CD4-positive, alpha-beta T cell treated with Interleukin-17A for 4 hours (primary cell): ENCODE results near the gene HOXD11.

Source experiments
- DNase-seq: peaks from one replicate; pipeline ENCODE4 v3.0.0-alpha.2; 2020; ENCODE audit warnings: mixed read lengths

Gene HOXD11

DNA sequence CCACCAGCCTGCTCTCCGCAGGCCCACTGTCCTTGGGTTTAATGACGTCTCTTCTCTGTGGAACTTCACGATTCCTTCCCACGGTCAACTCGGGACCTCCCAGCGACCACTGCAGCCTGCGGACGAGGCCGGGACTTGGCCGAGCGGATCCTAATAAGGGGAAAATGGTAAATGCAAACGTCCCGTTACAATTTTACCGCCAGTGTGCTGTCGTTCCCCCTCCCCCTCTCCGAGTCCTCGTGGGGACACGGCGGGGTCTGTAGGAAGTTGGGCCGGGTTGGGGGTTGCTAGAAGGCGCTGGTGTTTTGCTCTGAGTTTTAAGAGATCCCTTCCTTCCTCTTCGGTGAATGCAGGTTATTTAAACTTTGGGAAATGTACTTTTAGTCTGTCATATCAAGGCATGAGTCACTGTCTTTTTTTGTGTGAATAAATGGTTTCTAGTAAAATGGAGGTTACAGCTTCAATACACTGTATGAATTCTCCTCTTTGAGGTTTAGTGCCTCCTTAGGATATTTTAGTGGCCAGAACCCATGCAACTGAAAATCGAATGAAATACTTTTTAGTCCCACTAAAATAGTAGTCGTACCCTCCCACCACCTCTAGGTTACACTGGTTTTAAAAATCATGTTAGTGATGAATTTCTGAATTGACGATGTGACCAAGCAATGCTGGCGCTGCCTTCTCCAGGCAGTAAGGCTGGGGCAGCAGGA lies 2.3 kb downstream of the HOXD11 start:
- DNase-seq = no peak

DNA sequence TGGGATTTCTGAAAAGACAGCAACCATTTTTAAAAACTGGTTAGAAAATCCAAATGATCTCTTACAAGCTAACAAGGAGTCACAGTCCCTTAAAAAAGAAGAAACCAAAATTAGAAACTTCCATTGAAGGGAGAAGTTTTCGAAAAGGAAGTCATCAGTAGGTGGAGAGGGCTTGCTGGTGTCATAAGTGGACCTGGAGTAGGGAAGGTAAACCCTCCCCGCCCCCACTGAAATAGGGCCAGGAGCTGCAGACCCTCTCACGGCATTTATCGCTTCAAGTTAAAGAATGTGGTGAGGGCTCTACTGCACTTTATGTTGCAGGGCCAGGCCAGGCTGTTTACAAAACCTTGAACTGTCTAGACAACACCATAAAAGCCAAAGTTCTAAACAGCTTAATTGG lies 2.9 kb downstream of the HOXD11 start:
- DNase-seq = no peak

GRCh38 chr2:176110415-176111308 lies 3.6 kb downstream of the HOXD11 start:
- no peak for DNase-seq

- no peak for DNase-seq
Measured at GRCh38 chr2:176111309-176111663, 4.2 kb downstream of the HOXD11 start.

- no peak for DNase-seq
Measured at GRCh38 chr2:176111846-176112374, 4.8 kb downstream of the HOXD11 start.

GRCh38 chr2:176112375-176113302 lies 5.6 kb downstream of the HOXD11 start:
- DNase-seq = no peak

DNA sequence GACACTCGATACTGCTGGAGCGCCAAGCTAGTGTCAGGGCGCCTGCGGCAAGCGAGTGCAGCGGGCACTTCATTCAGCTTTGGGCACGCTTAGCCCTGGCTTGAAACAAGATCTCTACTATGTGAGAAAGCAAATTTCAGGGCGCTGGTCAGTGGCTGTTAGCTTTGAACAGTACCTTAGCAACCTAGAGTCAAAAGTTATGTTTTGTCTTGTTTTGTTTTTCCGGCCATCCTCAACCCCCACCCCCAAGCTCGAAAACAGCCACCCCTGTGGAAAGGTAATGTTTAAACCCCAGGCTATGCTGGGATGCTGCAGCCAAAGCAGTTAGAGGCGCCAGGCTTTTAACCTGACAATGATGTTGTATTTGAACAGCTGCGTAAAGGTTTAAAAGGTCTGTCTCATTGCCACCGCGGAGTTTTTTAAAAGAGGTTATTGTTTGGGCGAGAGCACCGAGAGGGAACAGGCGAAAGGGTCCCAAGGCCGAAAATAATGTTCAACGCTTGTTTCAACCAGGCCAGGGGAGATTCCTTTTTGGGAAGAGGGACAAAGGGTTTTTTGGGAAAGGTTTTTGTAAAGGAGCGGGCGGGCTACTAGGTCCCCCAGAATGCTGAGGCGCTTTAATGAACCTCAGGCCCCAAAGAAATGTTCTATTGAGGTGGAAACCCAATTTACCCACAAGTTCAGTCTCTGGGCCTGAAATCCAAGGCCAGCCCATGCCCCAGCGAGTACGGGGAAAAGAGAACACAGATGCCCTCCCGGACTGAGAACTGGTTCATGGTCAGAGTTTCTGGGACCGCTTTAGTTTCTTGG lies 7.2 kb downstream of the HOXD11 start:
- no peak for DNase-seq

DNA sequence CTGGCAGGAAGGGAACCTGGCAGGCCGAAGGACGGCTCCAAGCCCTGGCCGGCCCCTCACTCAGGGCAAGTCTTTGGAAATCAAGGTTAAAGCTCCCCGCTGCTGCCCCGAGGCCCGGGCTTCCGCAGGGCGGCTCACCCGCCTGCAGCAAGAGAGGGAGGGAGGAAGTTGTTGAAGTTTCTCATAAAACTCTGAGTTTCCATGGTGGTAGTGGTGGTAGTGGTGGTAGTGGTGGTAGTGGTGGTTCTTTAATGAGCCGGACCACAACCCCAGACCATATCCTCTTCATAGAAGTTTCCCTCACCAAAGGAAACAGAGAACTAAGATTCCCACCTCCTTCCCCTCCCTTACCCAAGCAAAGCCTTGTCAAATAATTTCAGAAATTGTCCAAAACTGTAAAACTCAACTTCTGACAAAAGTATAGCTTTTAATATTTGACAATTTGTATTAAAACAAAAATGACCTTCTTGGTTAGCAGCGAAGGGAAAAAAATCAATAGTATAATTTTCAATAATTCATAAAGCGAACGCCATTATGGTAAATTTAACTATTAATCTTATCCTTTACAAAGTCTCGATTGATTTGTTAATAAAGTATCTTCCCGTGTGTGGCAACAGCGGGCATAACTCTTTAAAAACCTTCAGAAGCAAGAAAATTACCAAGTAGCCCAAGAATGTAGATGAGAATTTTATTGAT lies 8.0 kb downstream of the HOXD11 start:
- no peak for DNase-seq

DNA sequence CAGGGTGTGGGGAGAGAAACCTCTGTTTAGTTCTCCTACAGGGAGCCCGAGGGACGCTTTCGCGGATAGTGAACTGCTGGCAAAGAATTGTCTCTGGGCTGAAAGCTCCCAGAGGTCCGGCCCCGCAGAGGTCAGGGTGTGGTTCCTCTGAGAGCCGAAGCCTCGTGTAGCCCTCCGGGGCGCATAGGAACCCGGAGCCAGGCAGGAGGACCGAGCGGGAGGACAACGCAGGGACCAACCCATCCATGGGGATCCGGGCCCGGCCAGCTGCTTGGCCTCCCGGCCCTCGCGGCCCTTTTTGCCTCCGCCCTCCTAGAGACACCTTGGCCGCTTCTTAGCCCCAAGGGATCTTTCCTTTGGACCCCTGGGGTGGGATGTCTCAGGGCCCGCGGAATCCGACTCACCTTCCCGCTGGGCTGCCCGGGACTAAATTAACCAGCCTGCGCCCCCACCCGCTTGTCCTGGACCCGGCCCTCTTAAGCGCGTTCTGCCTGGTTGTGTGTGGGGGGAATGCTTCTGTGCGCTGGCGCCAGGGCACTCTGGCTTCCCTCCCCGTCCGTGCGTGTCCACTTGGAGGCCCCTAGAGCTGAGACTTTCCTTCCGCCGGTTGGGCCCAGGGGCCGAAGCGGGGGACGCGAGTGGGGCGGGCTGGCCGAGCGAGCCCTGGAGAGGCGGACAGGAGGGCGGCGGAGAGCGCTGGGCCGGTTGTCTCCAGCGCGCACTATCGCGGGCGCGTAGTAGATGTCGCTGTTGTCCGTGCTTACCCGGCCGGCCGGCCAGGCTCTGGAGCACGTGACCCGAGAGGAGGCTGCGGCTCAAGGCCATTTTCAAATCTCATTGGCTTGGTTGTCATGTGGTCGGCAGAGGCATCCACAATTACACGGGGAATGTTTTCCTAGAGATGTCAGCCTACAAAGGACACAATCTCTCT lies 9.1 kb downstream of the HOXD11 start, which contains the start of gene HOXD10:
HOXD10 (plus strand) TSS at position 896 of the 931 bp plus-strand sequence. CDS start 56 bp downstream, outside the sequence.
- no peak for DNase-seq

DNA sequence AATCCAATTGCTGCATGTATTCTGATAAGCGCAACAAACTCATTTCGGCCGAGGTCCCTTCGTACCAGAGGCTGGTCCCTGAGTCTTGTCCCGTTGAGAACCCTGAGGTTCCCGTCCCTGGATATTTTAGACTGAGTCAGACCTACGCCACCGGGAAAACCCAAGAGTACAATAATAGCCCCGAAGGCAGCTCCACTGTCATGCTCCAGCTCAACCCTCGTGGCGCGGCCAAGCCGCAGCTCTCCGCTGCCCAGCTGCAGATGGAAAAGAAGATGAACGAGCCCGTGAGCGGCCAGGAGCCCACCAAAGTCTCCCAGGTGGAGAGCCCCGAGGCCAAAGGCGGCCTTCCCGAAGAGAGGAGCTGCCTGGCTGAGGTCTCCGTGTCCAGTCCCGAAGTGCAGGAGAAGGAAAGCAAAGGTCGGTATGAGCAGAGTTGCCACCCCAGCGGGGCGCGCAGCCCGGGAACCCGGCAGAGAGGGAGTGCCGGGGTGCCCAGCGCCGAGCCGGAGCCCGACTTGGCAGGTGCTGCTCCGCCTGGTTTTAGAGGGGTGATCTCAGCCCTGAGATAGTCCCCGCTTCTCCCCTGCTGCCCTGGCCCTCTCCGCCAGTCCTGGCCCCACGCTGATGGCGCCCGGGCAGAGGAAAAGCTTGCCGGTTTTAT lies 10.2 kb downstream of the HOXD11 start:
- DNase-seq = no peak

DNA sequence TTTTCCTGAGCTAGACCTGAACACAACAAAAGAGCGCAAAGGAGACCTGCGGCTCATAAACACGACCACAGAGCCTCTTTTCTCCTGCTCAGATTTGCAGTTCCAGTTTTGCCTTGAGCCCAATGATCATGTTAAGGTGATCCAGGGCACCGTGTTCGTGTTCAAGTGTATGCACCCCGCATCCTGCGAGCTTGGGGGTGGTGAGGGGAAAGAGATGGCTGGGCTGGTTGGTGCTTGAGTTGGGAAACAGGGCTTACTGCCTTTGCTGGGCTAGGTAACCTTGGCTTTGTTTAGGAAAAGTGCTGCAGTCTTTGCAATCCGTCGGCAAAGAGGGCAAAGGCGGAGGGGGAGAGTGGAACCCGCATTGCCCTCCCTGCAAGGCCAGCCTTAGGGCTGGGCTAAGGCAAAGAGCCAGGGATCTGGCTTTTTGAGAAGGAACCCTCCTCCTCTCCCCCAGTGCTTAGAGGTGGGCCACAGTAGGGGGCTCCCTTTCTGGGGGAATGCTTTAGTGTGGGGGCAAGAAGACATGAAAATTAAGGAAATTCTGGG lies 10.8 kb downstream of the HOXD11 start:
- no peak for DNase-seq

DNA sequence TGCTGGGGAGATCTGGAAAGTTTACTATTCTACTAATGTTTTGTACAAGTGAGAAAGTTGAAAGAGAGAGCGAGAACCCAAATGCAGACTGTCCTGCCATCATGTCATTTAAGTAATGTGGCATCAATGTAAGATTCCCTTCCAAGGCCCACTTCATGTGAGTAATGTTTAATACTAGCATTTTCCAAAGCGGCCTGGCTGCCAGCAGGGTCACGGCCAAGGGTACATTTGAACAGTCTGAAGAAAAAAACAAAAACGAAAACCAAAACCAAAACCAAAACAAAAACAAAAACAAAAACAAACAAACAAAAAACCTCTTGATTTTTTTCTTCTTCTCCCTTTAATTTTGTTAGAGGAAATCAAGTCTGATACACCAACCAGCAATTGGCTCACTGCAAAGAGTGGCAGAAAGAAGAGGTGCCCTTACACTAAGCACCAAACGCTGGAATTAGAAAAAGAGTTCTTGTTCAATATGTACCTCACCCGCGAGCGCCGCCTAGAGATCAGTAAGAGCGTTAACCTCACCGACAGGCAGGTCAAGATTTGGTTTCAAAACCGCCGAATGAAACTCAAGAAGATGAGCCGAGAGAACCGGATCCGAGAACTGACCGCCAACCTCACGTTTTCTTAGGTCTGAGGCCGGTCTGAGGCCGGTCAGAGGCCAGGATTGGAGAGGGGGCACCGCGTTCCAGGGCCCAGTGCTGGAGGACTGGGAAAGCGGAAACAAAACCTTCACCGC lies 11.7 kb downstream of the HOXD11 start:
- DNase-seq = no peak

- DNase-seq = no peak
Measured at GRCh38 chr2:176120364-176121189, 13.5 kb downstream of the HOXD11 start.

- DNase-seq = no peak
Measured at GRCh38 chr2:176121190-176122051, 14.3 kb downstream of the HOXD11 start.

DNA sequence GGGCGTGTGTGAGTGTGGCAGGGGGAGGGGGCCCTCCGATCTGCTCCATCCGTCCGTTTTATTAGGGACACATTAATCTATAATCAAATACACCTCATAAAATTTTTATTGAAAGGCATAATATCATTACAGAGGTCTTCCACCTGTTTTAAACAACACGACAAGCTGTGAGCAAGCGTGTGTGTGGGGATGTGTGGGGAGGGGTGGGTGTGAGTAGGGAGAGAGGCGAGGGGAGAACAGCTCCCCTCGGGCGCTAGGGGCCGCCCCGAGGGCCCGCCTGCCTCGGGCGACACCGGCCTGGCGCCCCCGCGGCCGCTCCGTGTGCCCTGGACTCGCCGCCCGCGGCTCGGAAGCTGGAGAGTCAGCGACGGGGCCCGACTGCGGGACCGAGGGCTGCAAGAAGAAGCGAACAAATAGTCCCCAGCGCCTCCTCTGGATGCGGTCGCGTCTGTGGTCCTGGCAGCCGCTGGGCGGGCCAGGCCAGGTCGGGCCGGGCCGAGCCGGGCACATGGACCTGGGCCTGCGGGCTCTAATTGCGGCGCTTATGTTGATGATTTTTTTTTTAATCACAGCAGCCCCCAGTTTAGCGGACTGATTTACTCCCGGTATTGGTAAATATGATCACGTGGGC lies 15.1 kb downstream of the HOXD11 start:
- no peak for DNase-seq
